ENCODE data around the gene TOR2A. TPM values are rescaled to one million over a fixed set of nuclear protein-coding genes. Genes with fewer than 3 reads are reported as not detected.
A peak's percentile ranks its signal among the peaks of the same experiment; 100 is the strongest.

TOR2A gene
- total RNA-seq, 1 donor from 2014 or later, result 5.5 TPM

GRCh38 chr9:127726871-127727270 lies 8.2 kb downstream of the TOR2A start:
- no peaks in the 10 kb centered on the region for H3K79me2 ChIP-seq (ENCODE audit: low read depth)
- Mint-ChIP-seq H3K4me1 (no peaks in the 10 kb centered on the region), H3K4me3 (no peak overlapping the region)

DNA sequence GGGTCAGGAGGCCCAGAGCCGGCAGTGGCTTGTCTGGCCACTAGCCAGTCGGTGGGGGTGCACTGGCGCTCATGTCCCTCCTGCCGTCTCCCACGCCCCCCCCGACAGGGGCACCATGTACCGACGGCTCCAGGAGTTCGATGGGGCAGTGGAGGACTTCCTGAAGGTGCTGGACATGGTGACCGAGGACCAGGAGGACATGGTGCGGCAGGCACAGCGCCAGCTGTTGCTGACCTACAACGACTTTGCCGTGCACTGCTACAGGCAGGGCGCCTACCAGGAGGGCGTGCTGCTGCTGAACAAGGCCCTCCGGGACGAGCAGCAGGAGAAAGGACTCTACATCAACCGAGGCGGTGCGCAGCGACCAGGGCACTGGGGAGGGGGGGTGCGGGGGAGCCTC lies 11.1 kb downstream of the TOR2A start:
- no peak overlapping the region for H3K27ac Mint-ChIP-seq

More at GRCh38 chr9:127726871-127727270, 8.2 kb downstream of the TOR2A start:
- no peak overlapping the region for H3K27ac Mint-ChIP-seq
- no peak overlapping the region for H2AFZ ChIP-seq (replicated peaks)
- peaks cover 7% of the 10 kb centered on the region for H3F3A ChIP-seq (ENCODE audit: low read depth)
- no peaks in the 10 kb centered on the region for H3K9me3 ChIP-seq (ENCODE audit: low read depth)
- no peaks in the 10 kb centered on the region for H3K9me3 Mint-ChIP-seq
- H3K27ac ChIP-seq, result no peak overlapping the region
- no peak overlapping the region for H3K9ac ChIP-seq
- no peaks in the 10 kb centered on the region for H4K20me1 ChIP-seq (ENCODE audit: low read depth)
- DNase-seq (ENCODE audit: low spot score), result no peak
- no peak overlapping the region for H3K4me2 ChIP-seq
- H3K27me3 ChIP-seq, result no peaks in the 10 kb centered on the region
- no peaks in the 10 kb centered on the region for H3K36me3 Mint-ChIP-seq
- H3K36me3 ChIP-seq, result no peaks in the 10 kb centered on the region
- H3K4me1 ChIP-seq, result no peaks in the 10 kb centered on the region
- no peak overlapping the region for H3K4me3 ChIP-seq
- H3K27me3 Mint-ChIP-seq (ENCODE audit: insufficient read depth, low read depth), result peaks cover 3% of the 10 kb centered on the region
- TF ChIP-seq CTCF (IDR thresholded peaks at IDR 0.05), result no peak
- no peak for TF ChIP-seq EZH2 (IDR thresholded peaks at IDR 0.05)
- no peak for TF ChIP-seq EZH2phosphoT487 (IDR thresholded peaks at IDR 0.05)

GRCh38 chr9:127723444-127723843 lies 11.7 kb downstream of the TOR2A start:
- Histone ChIP-seq H3K9me3 (ENCODE audit: low read depth) (no peaks in the 10 kb centered on the region), H3F3A (ENCODE audit: low read depth) (peaks cover 7% of the 10 kb centered on the region), H3K4me1 (no peaks in the 10 kb centered on the region), H3K4me3 (no peak overlapping the region), H2AFZ (replicated peaks) (no peak overlapping the region), H3K27me3 (no peaks in the 10 kb centered on the region), H3K79me2 (ENCODE audit: low read depth) (no peaks in the 10 kb centered on the region), H3K27ac (no peak overlapping the region), H4K20me1 (ENCODE audit: low read depth) (no peaks in the 10 kb centered on the region), H3K36me3 (no peaks in the 10 kb centered on the region), H3K9ac (no peak overlapping the region), H3K4me2 (no peak overlapping the region)
- peaks cover 7% of the 10 kb centered on the region for H3K27me3 Mint-ChIP-seq (ENCODE audit: insufficient read depth, low read depth)
- no peaks in the 10 kb centered on the region for H3K4me1 Mint-ChIP-seq
- no peaks in the 10 kb centered on the region for H3K9me3 Mint-ChIP-seq
- DNase-seq (ENCODE audit: low spot score), result no peak
- no peak overlapping the region for H3K27ac Mint-ChIP-seq
- no peaks in the 10 kb centered on the region for H3K36me3 Mint-ChIP-seq
- no peak for TF ChIP-seq EZH2phosphoT487 (IDR thresholded peaks at IDR 0.05)
- TF ChIP-seq EZH2 (IDR thresholded peaks at IDR 0.05), result no peak
- TF ChIP-seq CTCF (IDR thresholded peaks at IDR 0.05), result no peak
- H3K4me3 Mint-ChIP-seq, result no peak overlapping the region

More for the DNA sequence above, 11.1 kb downstream of the TOR2A start:
- Histone ChIP-seq H3K4me3 (no peak overlapping the region), H3K9me3 (ENCODE audit: low read depth) (no peaks in the 10 kb centered on the region), H3K4me1 (no peaks in the 10 kb centered on the region), H3K27ac (no peak overlapping the region), H3K79me2 (ENCODE audit: low read depth) (no peaks in the 10 kb centered on the region), H3K9ac (no peak overlapping the region), H3F3A (ENCODE audit: low read depth) (peaks cover 7% of the 10 kb centered on the region), H2AFZ (replicated peaks) (peak overlapping the region; percentile 83), H3K4me2 (no peak overlapping the region), H3K36me3 (no peaks in the 10 kb centered on the region), H4K20me1 (ENCODE audit: low read depth) (no peaks in the 10 kb centered on the region), H3K27me3 (no peaks in the 10 kb centered on the region)
- no peak for TF ChIP-seq EZH2 (IDR thresholded peaks at IDR 0.05)
- no peak for TF ChIP-seq CTCF (IDR thresholded peaks at IDR 0.05)
- TF ChIP-seq EZH2phosphoT487 (IDR thresholded peaks at IDR 0.05), result no peak
- H3K27me3 Mint-ChIP-seq (ENCODE audit: insufficient read depth, low read depth), result peaks cover 7% of the 10 kb centered on the region
- no peaks in the 10 kb centered on the region for H3K9me3 Mint-ChIP-seq
- no peak for DNase-seq (ENCODE audit: low spot score)
- no peaks in the 10 kb centered on the region for H3K36me3 Mint-ChIP-seq
- H3K4me3 Mint-ChIP-seq, result no peak overlapping the region
- H3K4me1 Mint-ChIP-seq, result no peaks in the 10 kb centered on the region

Data from neural progenitor cell (in vitro differentiated cells).